Effector memory CD8-positive, alpha-beta T cell (primary cell): ENCODE measurements around the gene CTSG.
"Not testable (repeated sequence)": the region's sequence is repeated elsewhere in the genome, so short reads cannot be mapped to it uniquely, and the experiment has no call there.

Experiments used
- ATAC-seq: fragments of 150-1000 bp; cut with Tn5 transposase; replicated peaks from 2 replicates; pipeline ENCODE4 v1.10.0; 2021; ENCODE audit warnings: mild to moderate bottlenecking, moderate library complexity
- DNase-seq, 3 experiments: peaks; one replicate each; pipeline ENCODE4 v3.0.0; 2021
- H3K27ac Mint-ChIP-seq, 2 donors: one replicate each; pipeline ENCODE4 v1.8.0; 2022; ENCODE audit warnings: mild to moderate bottlenecking in 2 of 2, mixed read lengths in 2 of 2, moderate library complexity in 2 of 2
- H3K27me3 Mint-ChIP-seq, 2 donors: one replicate each; pipeline ENCODE4 v1.8.0; 2022; ENCODE audit warnings: mixed read lengths in 2 of 2
- H3K36me3 Mint-ChIP-seq: one replicate; pipeline ENCODE4 v1.8.0; 2022; ENCODE audit warnings: mild to moderate bottlenecking, moderate library complexity, mixed read lengths; ENCODE audit not compliant: insufficient read depth
- H3K4me1 Mint-ChIP-seq, 2 donors: one replicate each; pipeline ENCODE4 v1.8.0; 2022; ENCODE audit warnings: low read depth in 2 of 2, mixed read lengths in 2 of 2
- H3K4me3 Mint-ChIP-seq, 2 donors: one replicate each; pipeline ENCODE4 v1.8.0; 2022; ENCODE audit warnings: mild to moderate bottlenecking in 2 of 2, mixed read lengths in 2 of 2, moderate library complexity in 2 of 2
- H3K9me3 Mint-ChIP-seq, 2 donors: one replicate each; pipeline ENCODE4 v1.8.0; 2022; ENCODE audit warnings: mixed read lengths in 2 of 2
- total RNA-seq, 9 experiments: gene quantifications; one replicate each; lab custom pipeline; 2026; lab: John Stamatoyannopoulos, UW

CTSG gene
- 0 to 0.30 (median 0) reads per million in 9 experiments for total RNA-seq

GRCh38 chr14:24576182-24576581, at the start of gene CTSG:
Gene CTSG (minus strand): TSS chr14:24576250. CDS start chr14:24576223, 27 bp downstream.
- Mint-ChIP-seq H3K36me3 (no peaks in the 10 kb centered on the region), H3K27ac (peak within 1 kb of the TSS in 1 of 2 donors; percentile 23), H3K27me3 (peaks cover 14 to 16% of the 10 kb centered on the region in 2 donors), H3K4me3 (no peak within 1 kb of the TSS), H3K9me3 (no peaks in the 10 kb centered on the region), H3K4me1 (peaks cover 3 to 7% of the 10 kb centered on the region in 2 donors)
- DNase-seq: no peak
- no peak for ATAC-seq

GRCh38 chr14:24613747-24614146, 37.7 kb upstream of the CTSG start:
- H3K4me1 Mint-ChIP-seq: peaks cover 52 to 59% of the 10 kb centered on the region in 2 donors
- no peaks in the 10 kb centered on the region for H3K9me3 Mint-ChIP-seq
- ATAC-seq (no peak), DNase-seq (no peak)
- peak overlapping the region; percentile 17 to 67 for H3K4me3 Mint-ChIP-seq
- H3K27ac Mint-ChIP-seq: peak overlapping the region; percentile 90 to 93
- peaks cover 20% of the 10 kb centered on the region for H3K36me3 Mint-ChIP-seq
- no peaks in the 10 kb centered on the region for H3K27me3 Mint-ChIP-seq

- peak overlapping the region in 1 of 2 donors; percentile 67 for H3K4me3 Mint-ChIP-seq
- H3K9me3 Mint-ChIP-seq: no peaks in the 10 kb centered on the region
- H3K4me1 Mint-ChIP-seq: peaks cover 57 to 64% of the 10 kb centered on the region in 2 donors
- no peak for DNase-seq
- no peak for ATAC-seq
- peak overlapping the region; percentile 90 to 93 for H3K27ac Mint-ChIP-seq
- no peaks in the 10 kb centered on the region for H3K27me3 Mint-ChIP-seq
- peaks cover 20% of the 10 kb centered on the region for H3K36me3 Mint-ChIP-seq
These were observed 37.2 kb upstream of the CTSG start for GRCh38 chr14:24613241-24613640.

GRCh38 chr14:24612196-24612595, 36.1 kb upstream of the CTSG start:
- DNase-seq (no peak), ATAC-seq (peak; percentile 15)
- H3K36me3 Mint-ChIP-seq: peaks cover 25% of the 10 kb centered on the region
- no peaks in the 10 kb centered on the region for H3K27me3 Mint-ChIP-seq
- peak overlapping the region; percentile 90 to 93 for H3K27ac Mint-ChIP-seq
- H3K4me3 Mint-ChIP-seq: peak overlapping the region; percentile 47 to 67
- H3K4me1 Mint-ChIP-seq: peaks cover 62 to 74% of the 10 kb centered on the region in 2 donors
- H3K9me3 Mint-ChIP-seq: no peaks in the 10 kb centered on the region

GRCh38 chr14:24609655-24610344, 33.8 kb upstream of the CTSG start, which contains the start of gene GZMH:
Gene GZMH (minus strand): TSS chr14:24609685. CDS start chr14:24609613, 72 bp downstream.
- peak within 1 kb of the TSS; percentile 87 to 88 for H3K4me3 Mint-ChIP-seq
- H3K4me1 Mint-ChIP-seq: peaks cover 79 to 87% of the 10 kb centered on the region in 2 donors
- ATAC-seq: peak; percentile 82

GRCh38 chr14:24607635-24608514, 31.8 kb upstream of the CTSG start:
- Mint-ChIP-seq H3K9me3 (no peaks in the 10 kb centered on the region), H3K4me3 (peak overlapping the region; percentile 87 to 88), H3K27me3 (no peaks in the 10 kb centered on the region), H3K36me3 (peaks cover 34% of the 10 kb centered on the region), H3K4me1 (peaks cover 62 to 74% of the 10 kb centered on the region in 2 donors), H3K27ac (peak overlapping the region; percentile 90 to 97)
- DNase-seq: no peak
- ATAC-seq: no peak

More at GRCh38 chr14:24609655-24610344, 33.8 kb upstream of the CTSG start, which contains the start of gene GZMH:
- peak within 1 kb of the TSS; percentile 90 to 97 for H3K27ac Mint-ChIP-seq
- no peaks in the 10 kb centered on the region for H3K9me3 Mint-ChIP-seq
- peaks cover 34% of the 10 kb centered on the region for H3K36me3 Mint-ChIP-seq
- peak; percentile 28 to 44 (median 33) for DNase-seq
- no peaks in the 10 kb centered on the region for H3K27me3 Mint-ChIP-seq

GRCh38 chr14:24607081-24607480, 31.0 kb upstream of the CTSG start:
- Mint-ChIP-seq H3K4me1 (peaks cover 54 to 66% of the 10 kb centered on the region in 2 donors), H3K4me3 (peak overlapping the region; percentile 87 to 88), H3K9me3 (no peaks in the 10 kb centered on the region), H3K27ac (peak overlapping the region; percentile 90 to 97), H3K36me3 (peaks cover 28% of the 10 kb centered on the region), H3K27me3 (no peaks in the 10 kb centered on the region)
- ATAC-seq: peak; percentile 35
- no peak for DNase-seq

- Mint-ChIP-seq H3K4me1 (peaks cover 49 to 58% of the 10 kb centered on the region in 2 donors), H3K4me3 (peak overlapping the region; percentile 87 to 88), H3K9me3 (no peaks in the 10 kb centered on the region), H3K36me3 (peaks cover 24% of the 10 kb centered on the region), H3K27me3 (no peaks in the 10 kb centered on the region), H3K27ac (peak overlapping the region; percentile 90 to 97)
- no peak for DNase-seq
- ATAC-seq: no peak
These were observed 30.2 kb upstream of the CTSG start for GRCh38 chr14:24606297-24606696.

GRCh38 chr14:24605435-24606190, 29.6 kb upstream of the CTSG start:
- H3K4me3 Mint-ChIP-seq: peak overlapping the region; percentile 87 to 88
- peaks cover 24% of the 10 kb centered on the region for H3K36me3 Mint-ChIP-seq
- H3K4me1 Mint-ChIP-seq: peaks cover 49 to 54% of the 10 kb centered on the region in 2 donors
- DNase-seq: peak; percentile 68 to 78 (median 68)
- H3K27me3 Mint-ChIP-seq: peaks cover 0 to 2% of the 10 kb centered on the region in 2 donors
- peak overlapping the region; percentile 90 to 97 for H3K27ac Mint-ChIP-seq
- ATAC-seq: peak; percentile 61
- H3K9me3 Mint-ChIP-seq: no peaks in the 10 kb centered on the region

GRCh38 chr14:24597403-24597802, 21.4 kb upstream of the CTSG start:
- no peaks in the 10 kb centered on the region for H3K36me3 Mint-ChIP-seq
- H3K27ac Mint-ChIP-seq: no peak overlapping the region
- ATAC-seq (no peak), DNase-seq (no peak)
- no peak overlapping the region for H3K4me3 Mint-ChIP-seq
- no peaks in the 10 kb centered on the region for H3K4me1 Mint-ChIP-seq
- H3K27me3 Mint-ChIP-seq: peaks cover 6 to 41% of the 10 kb centered on the region in 2 donors
- peaks cover 7 to 10% of the 10 kb centered on the region in 2 donors for H3K9me3 Mint-ChIP-seq

GRCh38 chr14:24595073-24595808, 19.2 kb upstream of the CTSG start:
- no peak for ATAC-seq
- H3K4me1 Mint-ChIP-seq: no peaks in the 10 kb centered on the region
- no peak overlapping the region for H3K4me3 Mint-ChIP-seq
- H3K9me3 Mint-ChIP-seq: peaks cover 7 to 10% of the 10 kb centered on the region in 2 donors
- H3K27me3 Mint-ChIP-seq: peaks cover 21 to 56% of the 10 kb centered on the region in 2 donors
- no peak for DNase-seq
- H3K36me3 Mint-ChIP-seq: no peaks in the 10 kb centered on the region
- H3K27ac Mint-ChIP-seq: no peak overlapping the region

GRCh38 chr14:24591004-24591403, 15.0 kb upstream of the CTSG start:
- peaks cover 7 to 14% of the 10 kb centered on the region in 2 donors for H3K9me3 Mint-ChIP-seq
- H3K27ac Mint-ChIP-seq, H3K4me3 Mint-ChIP-seq, H3K4me1 Mint-ChIP-seq, H3K36me3 Mint-ChIP-seq, DNase-seq, ATAC-seq: not testable (repeated sequence)
- peaks cover 35 to 59% of the 10 kb centered on the region in 2 donors for H3K27me3 Mint-ChIP-seq
